HepG2 (cell line): ENCODE results near the gene ZNF625. TPM values are rescaled to one million over a fixed set of nuclear protein-coding genes. Genes with fewer than 3 reads are reported as not detected.

Source experiments
- ATAC-seq: fragments of 200-7000 bp; cut with Tn5 transposase; 3 replicates; pipeline ENCODE4 v1.9.1; 2020; ENCODE audit warnings: mild to moderate bottlenecking, moderate library complexity
- BruUV-seq: library from RNA; stranded (reverse); fragments of 400-500 nt; replicated peaks from 2 replicates; lab custom pipeline; 2021; lab: Mats Ljungman, UMichigan
- CTCF ChIA-PET: fragments of 300-600 bp; formaldehyde crosslinking; extraction: SDS; loops from one replicate; lab custom pipeline; 2021; ENCODE audit warnings: low total read pairs, inconsistent platforms, low intra/inter-chr PET ratio; lab: Yijun Ruan, JAX
- POLR2A ChIA-PET: fragments of 350-600 bp; sonication (Branson Sonifier 250); formaldehyde crosslinking; loops from one replicate; lab custom pipeline; 2020; ENCODE audit warnings: antibody characterized with exemption, inconsistent platforms; lab: Yijun Ruan, JAX
- DNase-seq: peaks from one replicate; pipeline ENCODE4 v3.0.0-alpha.2; 2015; ENCODE audit warnings: low spot score
- FAIRE-seq: peaks from 3 replicates; lab custom pipeline; 2011; peaks lifted over from hg19 to GRCh38; lab: Jason Lieb, UNC
- H2AFZ ChIP-seq: one replicate; pipeline ENCODE4 v1.6.1; 2011; ENCODE audit warnings: low read length, inconsistent platforms
- H3K27ac ChIP-seq: fragments of 300-600 bp; 3 replicates; pipeline ENCODE4 v1.8.0; 2011; ENCODE audit warnings: mixed run types, mild to moderate bottlenecking, mixed read lengths, low read length, inconsistent platforms; ENCODE audit not compliant: insufficient read depth; ENCODE audit errors: extremely low read length
- H3K27me3 ChIP-seq, 2 experiments: fragments of 200-600 bp in 1 of 2; 2 replicates in 1 of 2; 3 replicates in 1 of 2; pipeline versions ENCODE4 v1.6.0 to v1.8.0; 2011; ENCODE audit warnings: low read length in 2 of 2, mild to moderate bottlenecking in 2 of 2, moderate library complexity in 2 of 2, inconsistent platforms in 1 of 2; ENCODE audit not compliant: insufficient read depth in 2 of 2, control insufficient read depth in 1 of 2
- H3K36me3 ChIP-seq, 2 experiments: fragments of 200-600 bp in 1 of 2; replicated peaks in 1 of 2; 2 replicates in 1 of 2; 3 replicates in 1 of 2; pipeline versions ENCODE4 v1.5.1 to v1.8.0; 2011; ENCODE audit warnings: low read length in 2 of 2, inconsistent platforms in 1 of 2; ENCODE audit not compliant: insufficient read depth in 2 of 2, control insufficient read depth in 1 of 2
- H3K4me1 ChIP-seq: 2 replicates; pipeline ENCODE4 v1.5.1; 2012; ENCODE audit warnings: low read length, inconsistent platforms; ENCODE audit not compliant: insufficient read depth
- H3K4me2 ChIP-seq: 2 replicates; pipeline ENCODE4 v1.6.0; 2011; ENCODE audit warnings: low read depth, low read length, inconsistent platforms
- H3K4me3 ChIP-seq, 3 experiments: fragments of 200-600 bp in 1 of 3; sonication (generic), shearing (Covaris generic) in 1 of 3; replicated peaks in 1 of 3; 2 replicates each; pipeline ENCODE4 v1.5.1; 2011 to 2016; ENCODE audit warnings: low read length in 3 of 3, inconsistent platforms in 2 of 3, low read depth in 2 of 3, mild to moderate bottlenecking in 2 of 3, control low read depth in 1 of 3, mixed read lengths in 1 of 3; ENCODE audit not compliant: insufficient read depth in 1 of 3
- H3K79me2 ChIP-seq: one replicate; pipeline ENCODE4 v1.6.1; 2011; ENCODE audit warnings: low read length, inconsistent platforms; ENCODE audit not compliant: insufficient read depth
- H3K9ac ChIP-seq: 2 replicates; pipeline ENCODE4 v1.6.0; 2011; ENCODE audit warnings: mild to moderate bottlenecking, low read depth, low read length, inconsistent platforms; ENCODE audit not compliant: insufficient read depth
- H3K9me3 ChIP-seq: 2 replicates; pipeline ENCODE4 v1.5.1; 2012; ENCODE audit warnings: mild to moderate bottlenecking, low read length
- H4K20me1 ChIP-seq: 2 replicates; pipeline ENCODE4 v1.6.0; 2011; ENCODE audit warnings: inconsistent platforms, mild to moderate bottlenecking, low read length, moderate library complexity; ENCODE audit not compliant: insufficient read depth
- ATF6 ChIP-seq: sonication (generic); formaldehyde crosslinking; conservative IDR thresholded peaks from 2 replicates; pipeline ENCODE4 v1.4.0; 2020; ENCODE audit warnings: missing genetic modification reagents
- GABPB1 ChIP-seq: IDR thresholded peaks from 2 replicates; pipeline ENCODE4 v1.6.1; 2016; ENCODE audit warnings: mild to moderate bottlenecking, missing genetic modification reagents, moderate library complexity, missing compliant biosample characterization
- GLI4 ChIP-seq: sonication (generic); formaldehyde crosslinking; IDR thresholded peaks from 2 replicates; pipeline ENCODE4 v1.5.1; 2020; ENCODE audit warnings: missing genetic modification reagents, mild to moderate bottlenecking, moderate library complexity, borderline replicate concordance
- MIER2 ChIP-seq: IDR thresholded peaks from 2 replicates; pipeline ENCODE4 v1.6.1; 2016; ENCODE audit warnings: missing biosample characterization, missing genetic modification reagents
- MXD4 ChIP-seq: IDR thresholded peaks from 2 replicates; pipeline ENCODE4 v1.6.1; 2016; ENCODE audit warnings: mild to moderate bottlenecking, missing biosample characterization, missing genetic modification reagents
- TEAD3 ChIP-seq: optimal IDR thresholded peaks from 2 replicates; pipeline ENCODE3; 2016; ENCODE audit warnings: borderline replicate concordance
- WGBS: methylation state at CpG from one replicate; pipeline ENCODE4 v1.1.6; 2017; ENCODE audit warnings: low lambda C conversion rate; 5-methylcytosine and 5-hydroxymethylcytosine counted together
- in situ Hi-C: cut with HindIII; loops from 2 replicates; pipeline ENCODE4 v1.10.0; 2017; ENCODE audit warnings: low pct_unique_long_range_greater_than_20kb; ENCODE audit not compliant: extremely low pct_ligation_motif_present
- intact Hi-C: fragments of 100-400 bp; cut with micrococcal nuclease; formaldehyde crosslinking; loops from one replicate; pipeline ENCODE4 v1.10.0; 2022; ENCODE audit not compliant: unreplicated experiment
- polyA plus RNA-seq, 8 experiments: library from polyadenylated mRNA; depleted of rRNA in 3 of 8; stranded (reverse) in 7 of 8; unstranded in 1 of 8; fragments of >200 nt; fragmentation: Illumina TruSeq in 4 of 8; extraction: Trizol in 4 of 8; gene quantifications; 2 replicates each; pipeline versions ENCODE4 v1.2.1 to v1.2.3, GENCODE V29; 2011 to 2016; ENCODE audit warnings: low read depth in 4 of 8, missing spikeins in 1 of 8, mixed read lengths in 1 of 8; ENCODE audit not compliant: insufficient read depth in 1 of 8
- total RNA-seq, 5 experiments: library from RNA; depleted of rRNA; stranded (reverse); fragments of >200 nt; fragmentation: Illumina TruSeq; extraction: Trizol; gene quantifications; 2 replicates each; pipeline ENCODE4 v1.2.3, GENCODE V29; 2016; ENCODE audit warnings: low read depth in 1 of 5

ZNF625 gene
- total and polyA plus RNA-seq, 2 of the 13 experiments (the other 11 are each of a cell fraction or from before 2014, with no cell fraction given), result 1.7 to 12.2 TPM

DNA sequence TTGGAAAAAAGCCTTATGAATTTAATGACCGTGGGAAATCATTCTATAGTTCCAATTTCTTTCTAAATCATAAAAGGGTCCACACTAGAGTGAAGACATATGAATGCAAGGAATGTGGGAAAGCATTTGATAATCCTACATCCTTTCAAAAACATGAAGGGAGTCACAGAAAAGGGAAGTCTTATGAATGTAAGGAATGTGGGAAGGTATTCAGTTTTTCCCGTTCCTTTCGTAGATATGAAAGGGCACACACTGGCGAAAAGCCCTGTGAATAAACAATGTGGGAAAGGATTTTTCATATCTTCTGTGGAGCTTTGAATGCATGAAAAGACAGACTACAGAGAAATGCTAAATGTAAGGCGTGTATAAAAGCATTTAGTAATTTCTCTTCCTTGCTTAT is 43.4 kb downstream of the ZNF625 start:
- FAIRE-seq (no peak), DNase-seq (peak; percentile 51), ATAC-seq (no peak)
- Histone ChIP-seq H3K36me3 (peaks cover 0 to 4% of the 10 kb centered on the region in 2 experiments; a peak in 2 of 5 replicates), H3K9me3 (no peaks in the 10 kb centered on the region), H4K20me1 (no peaks in the 10 kb centered on the region), H3K9ac (0 out of 2 replicates have a peak overlapping the region, but pooled peaks have one; percentile 35), H3K27ac (peak overlapping the region; percentile 41), H3K4me1 (peaks cover 46% of the 10 kb centered on the region), H3K4me3 (no peak overlapping the region; a peak in 1 of 6 replicates), H3K27me3 (no peaks in the 10 kb centered on the region), H3K79me2 (no peaks in the 10 kb centered on the region), H3K4me2 (peak overlapping the region; percentile 52)
- 59% methylated on average over 5 of the region's 5 CpGs for WGBS
- no TSS peak for BruUV-seq
- ChIA-PET POLR2A (interaction anchor here (1.0 to 1.4 kb wide), 2 partner anchors 10 to 27 kb away, joined by 3 to 4 read pairs; partner anchors contain the start of gene ZNF20), CTCF (interaction anchor here (1.2 kb wide), 1 partner anchor 53 kb away, joined by 3 read pairs; no protein-coding TSS in a partner anchor)
- in situ Hi-C loops, result no loop called here
- TF ChIP-seq MXD4 (CRISPR knock-in tag), result no peak
- TF ChIP-seq ATF6 (CRISPR knock-in tag), result no peak
- TF ChIP-seq MIER2 (CRISPR knock-in tag), result no peak
- TF ChIP-seq GABPB1, result no peak
- TF ChIP-seq GLI4 (CRISPR knock-in tag), result no peak
- peak; percentile 55 for TF ChIP-seq TEAD3 (CRISPR knock-in tag)
- TF ChIP-seq, all 625 proteins: peak for 1
- intact Hi-C loops, result no loop called here
- no peak overlapping the region for H2AFZ ChIP-seq
